ENCODE data around the gene PRPH.

- TF ChIP-seq ZNF274 (IDR thresholded peaks at IDR 0.05; ENCODE audit: low read depth, low read length), result no peak
- no peak for TF ChIP-seq SUZ12 (IDR thresholded peaks at IDR 0.05; ENCODE audit: extremely low read depth, insufficient read depth, insufficient read length)
Observed at GRCh38 chr12:49253033-49253623, 41.8 kb upstream of the PRPH start.

Measured in NT2/D1 (cell line).